Omental fat pad (tissue), 4 donors: ENCODE data around the gene GC. TPM values are rescaled to one million over a fixed set of nuclear protein-coding genes. Genes with fewer than 3 reads are reported as not detected.

ENCODE experiments used
- ATAC-seq: fragments of 150-250 bp; one replicate; pipeline ENCODE4 v1.9.1; 2016; ENCODE audit warnings: mild to moderate bottlenecking, moderate library complexity; ENCODE audit not compliant: low FRiP score
- DNase-seq: peaks from one replicate; pipeline ENCODE4 v3.0.0-alpha.2; 2019; ENCODE audit warnings: low spot score
- CTCF ChIP-seq, 3 donors: fragments of 450-650 bp; IDR thresholded peaks; one replicate each; pipeline ENCODE4 v1.5.1; 2016 to 2017; ENCODE audit warnings: antibody characterized with exemption in 3 of 3, mild to moderate bottlenecking in 3 of 3, moderate library complexity in 2 of 3
- total RNA-seq, 4 donors: library from RNA; depleted of rRNA; stranded (reverse); fragments of >200 nt; gene quantifications; one replicate each; pipeline ENCODE4 v1.1.0, GENCODE V29; 2016

Gene GC
- total RNA-seq, 4 donors from 2014 or later, result not detected

GRCh38 chr4:71777891-71778290 lies 6.0 kb downstream of the GC start:
- DNase-seq (no peak), ATAC-seq (no peak)
- TF ChIP-seq CTCF (IDR thresholded peaks at IDR 0.05), result no peak

GRCh38 chr4:71775449-71775848 lies 8.4 kb downstream of the GC start:
- ATAC-seq (no peak), DNase-seq (no peak)
- TF ChIP-seq CTCF (IDR thresholded peaks at IDR 0.05), result no peak

DNA sequence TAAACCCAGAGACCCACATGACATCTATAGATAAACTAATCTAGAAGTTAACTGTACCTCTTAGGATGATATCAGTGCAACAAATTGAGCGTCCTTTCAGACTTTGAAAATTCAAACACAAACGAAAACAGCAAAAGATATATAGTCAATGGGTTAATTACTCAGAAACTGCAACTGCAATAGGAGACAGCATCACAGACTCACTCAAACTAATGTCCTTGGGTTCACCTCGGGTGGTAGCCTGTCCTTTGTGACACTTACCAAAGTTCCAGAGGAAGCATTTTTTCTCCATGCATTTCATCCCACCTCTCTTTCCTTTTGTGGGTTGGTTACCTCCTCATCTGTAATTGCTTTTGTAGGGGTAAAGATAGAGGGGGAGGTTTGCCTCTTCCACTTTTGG lies 9.7 kb downstream of the GC start:
- ATAC-seq (no peak), DNase-seq (no peak)
- TF ChIP-seq CTCF (IDR thresholded peaks at IDR 0.05), result no peak

DNA sequence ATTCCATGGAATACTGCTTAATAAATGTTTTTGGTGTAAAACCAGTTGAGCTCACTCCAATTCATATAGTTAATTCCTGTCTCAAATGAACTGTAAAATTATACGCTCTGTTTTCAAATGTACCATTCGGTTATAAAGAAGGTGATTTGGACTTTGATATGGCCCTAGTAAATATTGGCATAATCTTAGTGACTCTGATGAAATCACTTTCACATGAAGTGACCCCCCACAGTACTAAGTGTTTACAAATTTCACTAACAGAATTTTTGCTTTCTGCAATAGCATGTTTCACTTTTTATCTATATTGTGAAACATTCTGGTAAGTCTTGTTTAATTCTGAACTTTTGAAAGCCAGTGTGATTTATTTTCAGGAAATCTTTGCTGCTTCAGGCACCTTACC lies 10.9 kb downstream of the GC start:
- ATAC-seq (peak; percentile 51), DNase-seq (no peak)
- no peak for TF ChIP-seq CTCF (IDR thresholded peaks at IDR 0.05)

- no peak for TF ChIP-seq CTCF (IDR thresholded peaks at IDR 0.05)
- DNase-seq (no peak), ATAC-seq (no peak)
Observed at GRCh38 chr4:71772592-71772991, 11.3 kb downstream of the GC start.

DNA sequence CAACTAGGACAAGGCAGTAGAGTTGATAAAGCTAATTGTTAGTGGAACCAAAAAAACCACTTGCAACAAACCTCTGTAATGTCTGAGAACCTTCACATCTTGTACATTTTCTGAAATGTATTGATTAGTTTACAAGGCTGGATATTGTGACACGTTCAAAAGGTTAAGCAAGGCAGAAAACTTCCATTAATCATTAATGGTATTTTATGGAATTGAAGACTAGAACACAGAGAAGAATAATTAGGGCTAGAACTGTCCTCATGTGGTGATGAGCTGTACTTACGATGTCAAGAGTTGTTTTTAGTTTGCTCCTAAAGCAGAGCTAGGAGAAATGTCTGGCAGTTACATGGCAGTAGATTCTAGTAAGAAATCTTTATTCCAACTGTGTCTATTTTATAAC lies 12.3 kb downstream of the GC start:
- ATAC-seq (no peak), DNase-seq (no peak)
- TF ChIP-seq CTCF (IDR thresholded peaks at IDR 0.05), result no peak

- no peak for DNase-seq
- ATAC-seq, result no peak
- TF ChIP-seq CTCF (IDR thresholded peaks at IDR 0.05), result no peak
Observed at GRCh38 chr4:71769434-71769833, 14.4 kb downstream of the GC start.
